Measurements from ENCODE around the gene PET100.

Gene PET100

GRCh38 chr19:7654401-7654800 lies 24.8 kb downstream of the PET100 start:
- no peak for DNase-seq

GRCh38 chr19:7655581-7655980 lies 26.0 kb downstream of the PET100 start:
- DNase-seq = no peak

- no peak for DNase-seq
Measured at GRCh38 chr19:7657131-7657751, 27.6 kb downstream of the PET100 start.

GRCh38 chr19:7658219-7658686 lies 28.7 kb downstream of the PET100 start:
- no peak for DNase-seq

- no peak for DNase-seq
Measured at GRCh38 chr19:7661744-7662538, 32.3 kb downstream of the PET100 start.

- DNase-seq = no peak
Measured at GRCh38 chr19:7662657-7663056, 33.1 kb downstream of the PET100 start.

GRCh38 chr19:7663706-7664105 lies 34.1 kb downstream of the PET100 start:
- DNase-seq = no peak

GRCh38 chr19:7665076-7665475 lies 35.5 kb downstream of the PET100 start:
- peak in 1 of 2 experiments; percentile 16 for DNase-seq

- no peak for DNase-seq
Measured at GRCh38 chr19:7668842-7669241, 39.2 kb downstream of the PET100 start, which contains the start of gene RETN. Gene RETN, plus strand, starts transcription at chr19:7669049. Its CDS starts 278 bp downstream, at chr19:7669327.

- DNase-seq = no peak
Measured at GRCh38 chr19:7669641-7670040, 40.0 kb downstream of the PET100 start.

- no peak for DNase-seq
Measured at GRCh38 chr19:7670150-7670783, 40.7 kb downstream of the PET100 start.

GRCh38 chr19:7670790-7671189 lies 41.2 kb downstream of the PET100 start:
- no peak for DNase-seq

- no peak for DNase-seq
Measured at GRCh38 chr19:7672522-7672921, 42.9 kb downstream of the PET100 start.

GRCh38 chr19:7674010-7675005 lies 44.7 kb downstream of the PET100 start:
- DNase-seq = peak; percentile 37 to 64

GRCh38 chr19:7676376-7676775 lies 46.8 kb downstream of the PET100 start:
- DNase-seq = no peak

- DNase-seq = no peak
Measured at GRCh38 chr19:7676854-7677253, 47.3 kb downstream of the PET100 start, which contains the start of gene MCEMP1. Gene MCEMP1, plus strand, starts transcription at chr19:7677090. Its CDS starts 31 bp downstream, at chr19:7677121.

GRCh38 chr19:7677669-7678311 lies 48.2 kb downstream of the PET100 start:
- DNase-seq = no peak

- DNase-seq = peak in 1 of 2 experiments; percentile 3
Measured at GRCh38 chr19:7678971-7679751, 49.6 kb downstream of the PET100 start.

- DNase-seq = no peak
Measured at GRCh38 chr19:7679771-7680605, 50.4 kb downstream of the PET100 start.
